CD14-positive monocyte (primary cell): Measurements from ENCODE around the gene ZBED4. TPM values are rescaled to one million over a fixed set of nuclear protein-coding genes. Genes with fewer than 3 reads are reported as not detected.

ENCODE experiments used
- DNase-seq, 3 donors: peaks; one replicate each; pipeline ENCODE4 v3.0.0-alpha.2; 2011 to 2022
- H2AFZ ChIP-seq: 2 replicates; pipeline ENCODE4 v1.6.0; 2012; ENCODE audit warnings: mild to moderate bottlenecking, low read depth, low read length, inconsistent platforms; ENCODE audit not compliant: insufficient read depth, poor library complexity, severe bottlenecking
- H3K27ac ChIP-seq, 2 donors: 1 replicate in 1 of 2; 2 replicates in 1 of 2; pipeline ENCODE4 v1.5.1; 2012 to 2013; ENCODE audit warnings: low read length in 2 of 2, control low read depth in 1 of 2, inconsistent platforms in 1 of 2, low read depth in 1 of 2, mild to moderate bottlenecking in 1 of 2
- H3K27me3 ChIP-seq, 2 donors: one replicate each; pipeline versions ENCODE4 v1.6.0 to v1.6.1; 2011 to 2013; ENCODE audit warnings: low read length in 2 of 2; ENCODE audit not compliant: control insufficient read depth in 2 of 2, insufficient read depth in 2 of 2
- H3K36me3 ChIP-seq, 2 donors: replicated peaks in 1 of 2; 1 replicate in 1 of 2; 2 replicates in 1 of 2; pipeline versions ENCODE4 v1.5.1 to v1.6.1; 2012 to 2013; ENCODE audit warnings: low read length in 2 of 2, control low read depth in 1 of 2, inconsistent platforms in 1 of 2, mild to moderate bottlenecking in 1 of 2; ENCODE audit not compliant: insufficient read depth in 2 of 2, control insufficient read depth in 1 of 2
- H3K4me1 ChIP-seq, 2 donors: 1 replicate in 1 of 2; 2 replicates in 1 of 2; pipeline versions ENCODE4 v1.5.1 to v1.6.1; 2012 to 2013; ENCODE audit warnings: low read length in 2 of 2, control low read depth in 1 of 2, inconsistent platforms in 1 of 2, mild to moderate bottlenecking in 1 of 2, moderate library complexity in 1 of 2; ENCODE audit not compliant: insufficient read depth in 2 of 2, control insufficient read depth in 1 of 2
- H3K4me2 ChIP-seq: replicated peaks from 2 replicates; pipeline ENCODE3; 2012; ENCODE audit warnings: low read length, moderate library complexity, mild to moderate bottlenecking; ENCODE audit not compliant: poor library complexity, severe bottlenecking; ENCODE audit errors: extremely low read depth
- H3K4me3 ChIP-seq, 3 experiments: fragments of 200-600 bp in 1 of 3; sonication (generic) in 1 of 3; replicated peaks in 1 of 3; 1 replicate in 2 of 3; 2 replicates in 1 of 3; pipeline ENCODE4 v1.5.1; 2011 to 2013; ENCODE audit warnings: low read length in 3 of 3, mild to moderate bottlenecking in 3 of 3, control low read depth in 2 of 3, low read depth in 2 of 3, inconsistent platforms in 1 of 3, moderate library complexity in 1 of 3
- H3K79me2 ChIP-seq: 2 replicates; pipeline ENCODE4 v1.6.0; 2012; ENCODE audit warnings: mild to moderate bottlenecking, control low read depth, inconsistent platforms, low read length, moderate library complexity; ENCODE audit not compliant: insufficient read depth
- H3K9ac ChIP-seq: 2 replicates; pipeline ENCODE4 v1.6.0; 2017; ENCODE audit warnings: low read length, mild to moderate bottlenecking; ENCODE audit not compliant: insufficient read depth, poor library complexity, severe bottlenecking
- H3K9me3 ChIP-seq, 2 donors: replicated peaks in 1 of 2; 1 replicate in 1 of 2; 2 replicates in 1 of 2; pipeline versions ENCODE4 v1.5.1 to v1.6.1; 2012 to 2013; ENCODE audit warnings: low read length in 2 of 2, control low read depth in 1 of 2; ENCODE audit not compliant: control insufficient read depth in 1 of 2, insufficient read depth in 1 of 2
- H4K20me1 ChIP-seq: 2 replicates; pipeline ENCODE4 v1.6.0; 2012; ENCODE audit warnings: mild to moderate bottlenecking, low read length, control low read depth, moderate library complexity; ENCODE audit not compliant: insufficient read depth
- H3K27ac Mint-ChIP-seq, 7 donors: one replicate each; pipeline ENCODE4 v1.8.0; 2020; ENCODE audit warnings: mild to moderate bottlenecking in 7 of 7, mixed read lengths in 7 of 7, moderate library complexity in 6 of 7, inconsistent platforms in 2 of 7
- H3K27me3 Mint-ChIP-seq, 3 donors: one replicate each; pipeline ENCODE4 v1.8.0; 2021 to 2022; ENCODE audit warnings: low read depth in 3 of 3, mild to moderate bottlenecking in 3 of 3, mixed read lengths in 3 of 3, moderate library complexity in 3 of 3, inconsistent platforms in 1 of 3
- H3K36me3 Mint-ChIP-seq, 2 donors: one replicate each; pipeline ENCODE4 v1.8.0; 2020; ENCODE audit warnings: mixed read lengths in 2 of 2, inconsistent platforms in 1 of 2, mild to moderate bottlenecking in 1 of 2
- H3K4me1 Mint-ChIP-seq: one replicate; pipeline ENCODE4 v1.8.0; 2020; ENCODE audit warnings: mild to moderate bottlenecking, mixed read lengths
- H3K4me3 Mint-ChIP-seq, 2 donors: one replicate each; pipeline ENCODE4 v1.8.0; 2020; ENCODE audit warnings: mild to moderate bottlenecking in 2 of 2, mixed read lengths in 2 of 2, moderate library complexity in 1 of 2
- H3K9me3 Mint-ChIP-seq, 7 donors: one replicate each; pipeline ENCODE4 v1.8.0; 2020 to 2022; ENCODE audit warnings: mixed read lengths in 7 of 7, mild to moderate bottlenecking in 6 of 7, moderate library complexity in 6 of 7, inconsistent platforms in 2 of 7
- WGBS: methylation state at CpG from one replicate; pipeline ENCODE4 v1.1.5; 2013; ENCODE audit warnings: missing lambda C conversion rate; ENCODE audit not compliant: insufficient coverage; 5-methylcytosine and 5-hydroxymethylcytosine counted together
- intact Hi-C, 2 donors: fragments of 100-400 bp; cut with micrococcal nuclease; formaldehyde crosslinking; loops; one replicate each; pipeline versions ENCODE4 v1.15.0 to v1.15.1; 2023
- polyA plus RNA-seq, 3 donors: library from polyadenylated mRNA; depleted of rRNA in 1 of 3; unstranded in 2 of 3; stranded (reverse) in 1 of 3; fragments of 300-500 nt in 2 of 3; fragments of >200 nt in 1 of 3; fragmentation: Illumina TruSeq in 2 of 3; gene quantifications; 1 replicate in 2 of 3; 2 replicates in 1 of 3; pipeline ENCODE4 v1.2.3, GENCODE V29; 2012 to 2021
- TF ChIP-seq, protein P1 (sequence below): fragments of 200-600 bp; IDR thresholded peaks from one replicate; pipeline ENCODE4 v1.8.0; 2022; ENCODE audit warnings: antibody characterized with exemption, mild to moderate bottlenecking

Gene ZBED4
- polyA plus RNA-seq, 3 donors, result 3.8 to 8.2 (median 5.7) TPM

DNA sequence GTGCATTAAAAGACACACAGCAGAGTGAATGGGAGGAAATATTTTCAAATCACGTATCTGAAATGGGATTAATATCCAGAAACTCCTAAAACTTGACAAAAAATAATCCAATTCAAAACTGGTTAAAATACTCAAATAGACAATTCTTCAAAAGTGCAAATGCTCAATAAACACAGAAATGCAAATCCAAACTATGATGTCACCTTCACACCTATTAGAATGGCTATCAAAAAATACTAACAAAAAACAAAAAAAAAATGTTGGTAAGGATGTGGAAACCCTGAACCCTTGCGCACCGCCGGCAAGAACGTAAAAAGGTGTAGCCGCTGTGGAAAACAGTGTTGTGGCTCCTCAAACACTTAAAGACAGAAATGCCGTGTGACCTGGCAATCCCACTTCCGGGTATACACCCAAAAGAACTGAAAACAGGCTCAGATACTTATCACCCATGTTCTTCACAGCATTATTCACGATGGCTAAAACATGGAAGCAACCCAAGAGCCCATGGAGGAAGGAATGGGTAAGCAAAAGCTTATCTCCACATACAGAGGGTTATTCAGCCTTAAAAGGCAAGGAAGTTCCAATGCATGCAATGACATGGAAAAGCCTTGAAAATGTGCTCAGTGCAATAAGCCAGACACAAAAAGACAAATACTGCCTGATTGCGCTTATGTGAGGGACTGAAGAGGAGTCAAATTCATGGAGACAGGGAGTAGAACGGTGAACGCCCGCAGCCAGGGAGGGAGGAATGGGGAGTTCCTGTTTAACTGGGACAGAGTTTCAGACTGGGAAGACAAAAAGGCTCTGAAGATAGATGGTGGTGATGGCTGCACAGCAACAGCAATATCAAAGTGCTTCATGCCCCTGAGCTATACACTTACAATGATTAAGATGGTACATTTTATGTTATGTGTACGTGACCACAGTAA is 45.6 kb upstream of the ZBED4 start:
- no peak overlapping the region for H2AFZ ChIP-seq
- intact Hi-C loops, result no loop called here
- H3K9ac ChIP-seq, result no peak overlapping the region
- peaks cover 16 to 30% of the 10 kb centered on the region in 2 donors for H3K4me1 ChIP-seq
- H3K27ac ChIP-seq, result peak overlapping the region in 1 of 2 donors; percentile 59
- peaks cover 100% of the 10 kb centered on the region for H4K20me1 ChIP-seq
- H3K36me3 Mint-ChIP-seq, result peaks cover 33 to 39% of the 10 kb centered on the region in 2 donors
- 56% methylated on average over 8 of the region's 14 CpGs for WGBS
- H3K4me2 ChIP-seq, result no peak overlapping the region
- no peak overlapping the region for H3K4me3 ChIP-seq
- no peaks in the 10 kb centered on the region for H3K9me3 ChIP-seq
- no peaks in the 10 kb centered on the region for H3K27me3 ChIP-seq
- H3K9me3 Mint-ChIP-seq, result no peaks in the 10 kb centered on the region
- TF ChIP-seq, protein P1, sequence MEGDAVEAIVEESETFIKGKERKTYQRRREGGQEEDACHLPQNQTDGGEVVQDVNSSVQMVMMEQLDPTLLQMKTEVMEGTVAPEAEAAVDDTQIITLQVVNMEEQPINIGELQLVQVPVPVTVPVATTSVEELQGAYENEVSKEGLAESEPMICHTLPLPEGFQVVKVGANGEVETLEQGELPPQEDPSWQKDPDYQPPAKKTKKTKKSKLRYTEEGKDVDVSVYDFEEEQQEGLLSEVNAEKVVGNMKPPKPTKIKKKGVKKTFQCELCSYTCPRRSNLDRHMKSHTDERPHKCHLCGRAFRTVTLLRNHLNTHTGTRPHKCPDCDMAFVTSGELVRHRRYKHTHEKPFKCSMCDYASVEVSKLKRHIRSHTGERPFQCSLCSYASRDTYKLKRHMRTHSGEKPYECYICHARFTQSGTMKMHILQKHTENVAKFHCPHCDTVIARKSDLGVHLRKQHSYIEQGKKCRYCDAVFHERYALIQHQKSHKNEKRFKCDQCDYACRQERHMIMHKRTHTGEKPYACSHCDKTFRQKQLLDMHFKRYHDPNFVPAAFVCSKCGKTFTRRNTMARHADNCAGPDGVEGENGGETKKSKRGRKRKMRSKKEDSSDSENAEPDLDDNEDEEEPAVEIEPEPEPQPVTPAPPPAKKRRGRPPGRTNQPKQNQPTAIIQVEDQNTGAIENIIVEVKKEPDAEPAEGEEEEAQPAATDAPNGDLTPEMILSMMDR, result no peak
- no peak overlapping the region for H3K4me3 Mint-ChIP-seq
- H3K79me2 ChIP-seq, result peaks cover 100% of the 10 kb centered on the region
- peaks cover 41% of the 10 kb centered on the region for H3K4me1 Mint-ChIP-seq
- peaks cover 19 to 49% of the 10 kb centered on the region in 2 donors for H3K36me3 ChIP-seq
- H3K27me3 Mint-ChIP-seq, result peaks cover 0 to 2% (median 0%) of the 10 kb centered on the region in 3 donors
- DNase-seq, result no peak
- peak overlapping the region in 3 of 7 donors; percentile 49 to 67 (median 66) for H3K27ac Mint-ChIP-seq

- peaks cover 0 to 2% (median 0%) of the 10 kb centered on the region in 3 donors for H3K27me3 Mint-ChIP-seq
- no peaks in the 10 kb centered on the region for H3K9me3 ChIP-seq
- no peak overlapping the region for H3K4me2 ChIP-seq
- H4K20me1 ChIP-seq, result peaks cover 99% of the 10 kb centered on the region
- no peak overlapping the region for H3K4me3 ChIP-seq
- H3K9ac ChIP-seq, result no peak overlapping the region
- H3K27me3 ChIP-seq, result no peaks in the 10 kb centered on the region
- H3K4me1 ChIP-seq, result peaks cover 16 to 30% of the 10 kb centered on the region in 2 donors
- peaks cover 32 to 35% of the 10 kb centered on the region in 2 donors for H3K36me3 Mint-ChIP-seq
- H3K36me3 ChIP-seq, result peaks cover 11 to 44% of the 10 kb centered on the region in 2 donors
- no peaks in the 10 kb centered on the region for H3K9me3 Mint-ChIP-seq
- H3K27ac ChIP-seq, result peak overlapping the region in 1 of 2 donors; percentile 4
- no peak overlapping the region for H3K4me3 Mint-ChIP-seq
- no peak overlapping the region for H2AFZ ChIP-seq
- intact Hi-C loops, result no loop called here
- no peak for DNase-seq
- peak overlapping the region in 4 of 7 donors; percentile 32 to 81 (median 56) for H3K27ac Mint-ChIP-seq
- WGBS, result 73% methylated on average over 4 of the region's 5 CpGs
- peaks cover 41% of the 10 kb centered on the region for H3K4me1 Mint-ChIP-seq
- H3K79me2 ChIP-seq, result peaks cover 98% of the 10 kb centered on the region
- TF ChIP-seq, protein P1, result no peak
Observed at GRCh38 chr22:49810363-49811019, 43.2 kb upstream of the ZBED4 start.
